Measurements from ENCODE around the gene MT1H.
"Not testable (repeated sequence)": the region's sequence is repeated elsewhere in the genome, so short reads cannot be mapped to it uniquely, and the experiment has no call there.

MT1H gene

GRCh38 chr16:56715126-56715525 lies 45.5 kb downstream of the MT1H start:
- H3K36me3 ChIP-seq (ENCODE audit: control insufficient read depth in 2 of 2, insufficient read depth in 1 of 2, low read length in 2 of 2) = no peaks in the 10 kb centered on the region
- TF ChIP-seq ZBTB20 (tag by site-specific recombination; IDR thresholded peaks at IDR 0.05) (no peak), ZNF791 (tag by site-specific recombination; IDR thresholded peaks at IDR 0.05) (no peak), ZNF23 (tag by site-specific recombination; IDR thresholded peaks at IDR 0.05; ENCODE audit: borderline replicate concordance) (no peak), TCF7L2 (IDR thresholded peaks at IDR 0.05; ENCODE audit: borderline replicate concordance, low read depth, low read length) (no peak)
- CTCF ChIA-PET = interaction anchor here (0.6 kb wide), 2 partner anchors 14 to 102 kb away, joined by 3 to 5 read pairs; no protein-coding TSS in a partner anchor
- no peaks in the 10 kb centered on the region for H3K4me1 ChIP-seq (ENCODE audit: control insufficient read depth, insufficient read depth, low read length)
- no peak overlapping the region for H3K4me3 ChIP-seq (ENCODE audit: low read depth, low read length)
- H3K27ac ChIP-seq (ENCODE audit: extremely low read depth, low read depth, low read length) = no peak overlapping the region
- POLR2A ChIA-PET = no interaction called here
- H3K9me3 ChIP-seq (ENCODE audit: control insufficient read depth, insufficient read depth, low read depth, low read length) = no peaks in the 10 kb centered on the region

- ChIA-PET CTCF (interaction anchor here (0.6 to 1.3 kb wide), 3 partner anchors 8 to 113 kb away, joined by 3 to 4 read pairs (median 3); no protein-coding TSS in a partner anchor), POLR2A (interaction anchor here (0.9 kb wide), 1 partner anchor 13 kb away, joined by 3 read pairs; no protein-coding TSS in a partner anchor)
- H3K36me3 ChIP-seq (ENCODE audit: control insufficient read depth in 2 of 2, insufficient read depth in 1 of 2, low read length in 2 of 2) = no peaks in the 10 kb centered on the region
- no peaks in the 10 kb centered on the region for H3K4me1 ChIP-seq (ENCODE audit: control insufficient read depth, insufficient read depth, low read length)
- H3K4me3 ChIP-seq (ENCODE audit: low read depth, low read length) = no peak overlapping the region
- H3K27ac ChIP-seq (ENCODE audit: extremely low read depth, low read depth, low read length) = no peak overlapping the region
- H3K9me3 ChIP-seq (ENCODE audit: control insufficient read depth, insufficient read depth, low read depth, low read length) = no peaks in the 10 kb centered on the region
- TF ChIP-seq, protein P1, sequence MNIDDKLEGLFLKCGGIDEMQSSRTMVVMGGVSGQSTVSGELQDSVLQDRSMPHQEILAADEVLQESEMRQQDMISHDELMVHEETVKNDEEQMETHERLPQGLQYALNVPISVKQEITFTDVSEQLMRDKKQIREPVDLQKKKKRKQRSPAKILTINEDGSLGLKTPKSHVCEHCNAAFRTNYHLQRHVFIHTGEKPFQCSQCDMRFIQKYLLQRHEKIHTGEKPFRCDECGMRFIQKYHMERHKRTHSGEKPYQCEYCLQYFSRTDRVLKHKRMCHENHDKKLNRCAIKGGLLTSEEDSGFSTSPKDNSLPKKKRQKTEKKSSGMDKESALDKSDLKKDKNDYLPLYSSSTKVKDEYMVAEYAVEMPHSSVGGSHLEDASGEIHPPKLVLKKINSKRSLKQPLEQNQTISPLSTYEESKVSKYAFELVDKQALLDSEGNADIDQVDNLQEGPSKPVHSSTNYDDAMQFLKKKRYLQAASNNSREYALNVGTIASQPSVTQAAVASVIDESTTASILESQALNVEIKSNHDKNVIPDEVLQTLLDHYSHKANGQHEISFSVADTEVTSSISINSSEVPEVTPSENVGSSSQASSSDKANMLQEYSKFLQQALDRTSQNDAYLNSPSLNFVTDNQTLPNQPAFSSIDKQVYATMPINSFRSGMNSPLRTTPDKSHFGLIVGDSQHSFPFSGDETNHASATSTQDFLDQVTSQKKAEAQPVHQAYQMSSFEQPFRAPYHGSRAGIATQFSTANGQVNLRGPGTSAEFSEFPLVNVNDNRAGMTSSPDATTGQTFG (tag by site-specific recombination; IDR thresholded peaks at IDR 0.05; ENCODE audit: borderline replicate concordance) = no peak
- TF ChIP-seq ZNF48 (tag by site-specific recombination; IDR thresholded peaks at IDR 0.05) (no peak), SETDB1 (IDR thresholded peaks at IDR 0.05; ENCODE audit: insufficient read length, low read length) (no peak), ZSCAN5A (tag by site-specific recombination; IDR thresholded peaks at IDR 0.05) (no peak)
Measured at GRCh38 chr16:56716761-56717160, 47.1 kb downstream of the MT1H start.

- CTCF ChIA-PET = interaction anchor here (0.9 to 1.3 kb wide), 2 partner anchors 15 to 114 kb away, joined by 3 to 4 read pairs; no protein-coding TSS in a partner anchor
- H3K36me3 ChIP-seq (ENCODE audit: control insufficient read depth in 2 of 2, insufficient read depth in 1 of 2, low read length in 2 of 2); H3K27ac ChIP-seq (ENCODE audit: extremely low read depth, low read depth, low read length); H3K4me1 ChIP-seq (ENCODE audit: control insufficient read depth, insufficient read depth, low read length); POLR2A ChIA-PET; H3K9me3 ChIP-seq (ENCODE audit: control insufficient read depth, insufficient read depth, low read depth, low read length); H3K4me3 ChIP-seq (ENCODE audit: low read depth, low read length): not testable (repeated sequence)
Measured at GRCh38 chr16:56717532-56717931, 47.9 kb downstream of the MT1H start.
